GM12878 (cell line): ENCODE measurements around the gene ERC1. TPM values are rescaled to one million over a fixed set of nuclear protein-coding genes. Genes with fewer than 3 reads are reported as not detected.

Experiments used
- polyA plus RNA-seq, 11 experiments: library from polyadenylated mRNA; depleted of rRNA in 4 of 11; unstranded in 6 of 11; stranded (reverse) in 5 of 11; fragments of >200 nt; fragmentation: Nextera tagmentation in 4 of 11; fragmentation: Illumina TruSeq in 1 of 11; extraction: Ambion mirVana in 4 of 11; extraction: Trizol in 1 of 11; gene quantifications; 1 replicate in 1 of 11; 2 replicates in 10 of 11; pipeline versions ENCODE4 v1.2.1 to v1.2.3, GENCODE V29; 2011 to 2016; ENCODE audit warnings: inconsistent platforms in 2 of 11, missing spikeins in 2 of 11, low read depth in 1 of 11
- total RNA-seq, 4 experiments: library from RNA; depleted of rRNA in 3 of 4; stranded (reverse); fragments of >200 nt in 3 of 4; fragmentation: Illumina TruSeq in 1 of 4; extraction: Trizol in 1 of 4; gene quantifications; 2 replicates each; pipeline versions ENCODE4 v1.2.1 to v1.2.3, GENCODE V29; 2013 to 2021

Gene ERC1
- total and polyA plus RNA-seq, 10 of the 15 experiments (the other 5 are each of a cell fraction or from before 2014, with no cell fraction given), result 0.75 to 8.0 (median 5.0) TPM

Other genes starting within 250 kb of the ERC1 start
- 62.5 and 68.7 TPM in 2 replicates for gene WNK1, start 238.6 kb upstream of the ERC1 start, total RNA-seq (2014; rRNA removed)
- gene WNK1, start 238.6 kb upstream of the ERC1 start, total RNA-seq (2014; rRNA removed; fragmentation: Illumina TruSeq; extraction: Trizol), result 82.2 and 95.0 TPM in 2 replicates
- gene WNK1, start 238.6 kb upstream of the ERC1 start, total RNA-seq (2021), result 151 and 162 TPM in 2 replicates
- gene WNK1, start 238.6 kb upstream of the ERC1 start, polyA plus RNA-seq (2011; rRNA removed), result 69.4 and 112 TPM in 2 replicates
- gene WNK1, start 238.6 kb upstream of the ERC1 start, polyA plus RNA-seq (2014; fragmentation: Illumina TruSeq; extraction: Trizol), result 142 and 143 TPM in 2 replicates
- gene WNK1, start 238.6 kb upstream of the ERC1 start, polyA plus RNA-seq (2014; fragmentation: Nextera tagmentation; extraction: Ambion mirVana), result 10 to 100 TPM in 1 of 2 experiments, 1 to 10 TPM in 1; 9.6 to 23.8 TPM
- 92.4 and 96.0 TPM in 2 replicates for gene WNK1, start 238.6 kb upstream of the ERC1 start, polyA plus RNA-seq (2014; rRNA removed)
- gene WNK1, start 238.6 kb upstream of the ERC1 start, polyA plus RNA-seq (2016; fragmentation: Nextera tagmentation; extraction: Ambion mirVana), result 10 to 100 TPM; 56.4 to 90.9 TPM
- 10.2 and 10.7 TPM in 2 replicates for gene RAD52, start 41.5 kb upstream of the ERC1 start, total RNA-seq (2014; rRNA removed)
- 9.3 and 11.4 TPM in 2 replicates for gene RAD52, start 41.5 kb upstream of the ERC1 start, total RNA-seq (2014; rRNA removed; fragmentation: Illumina TruSeq; extraction: Trizol)
- 6.5 and 6.6 TPM in 2 replicates for gene RAD52, start 41.5 kb upstream of the ERC1 start, total RNA-seq (2021)
- gene RAD52, start 41.5 kb upstream of the ERC1 start, polyA plus RNA-seq (2011; rRNA removed), result 13.1 and 15.7 TPM in 2 replicates
- 5.9 and 8.5 TPM in 2 replicates for gene RAD52, start 41.5 kb upstream of the ERC1 start, polyA plus RNA-seq (2014; fragmentation: Illumina TruSeq; extraction: Trizol)
- 1 to 10 TPM; 2.0 to 2.9 TPM for gene RAD52, start 41.5 kb upstream of the ERC1 start, polyA plus RNA-seq (2014; fragmentation: Nextera tagmentation; extraction: Ambion mirVana)
- 11.2 and 11.3 TPM in 2 replicates for gene RAD52, start 41.5 kb upstream of the ERC1 start, polyA plus RNA-seq (2014; rRNA removed)
- 1 to 10 TPM; 7.7 to 9.7 TPM for gene RAD52, start 41.5 kb upstream of the ERC1 start, polyA plus RNA-seq (2016; fragmentation: Nextera tagmentation; extraction: Ambion mirVana)